Hepatocyte (in vitro differentiated cells): ENCODE results near the gene SPACDR. TPM values are rescaled to one million over a fixed set of nuclear protein-coding genes. Genes with fewer than 3 reads are reported as not detected.

Experiments
- DNase-seq: peaks from one replicate; pipeline ENCODE4 v3.0.0-alpha.2; 2016; ENCODE audit warnings: low spot score
- H2AFZ ChIP-seq: fragments of 200-600 bp; sonication (generic); 2 replicates; pipeline ENCODE4 v1.6.0; 2016; ENCODE audit warnings: antibody characterized with exemption, mild to moderate bottlenecking
- H3K27ac ChIP-seq: fragments of 200-600 bp; sonication (generic); 2 replicates; pipeline ENCODE4 v1.5.1; 2016; ENCODE audit warnings: mild to moderate bottlenecking
- H3K27me3 ChIP-seq: fragments of 200-600 bp; sonication (generic); 2 replicates; pipeline ENCODE4 v1.6.1; 2016
- H3K36me3 ChIP-seq: fragments of 200-600 bp; sonication (generic); replicated peaks from 2 replicates; pipeline ENCODE4 v1.5.1; 2016; ENCODE audit warnings: low read depth; ENCODE audit not compliant: insufficient read depth
- H3K4me1 ChIP-seq: fragments of 200-600 bp; sonication (generic); 2 replicates; pipeline ENCODE4 v1.5.1; 2016; ENCODE audit warnings: mild to moderate bottlenecking, moderate library complexity; ENCODE audit not compliant: insufficient read depth
- H3K4me2 ChIP-seq: fragments of 200-600 bp; sonication (generic); 2 replicates; pipeline ENCODE4 v1.6.0; 2016
- H3K4me3 ChIP-seq: fragments of 200-600 bp; sonication (generic); 2 replicates; pipeline ENCODE4 v1.5.1; 2016; ENCODE audit warnings: mild to moderate bottlenecking
- H3K79me2 ChIP-seq: fragments of 200-600 bp; sonication (generic); 2 replicates; pipeline ENCODE4 v1.6.0; 2017; ENCODE audit warnings: mild to moderate bottlenecking
- H3K9me2 ChIP-seq: fragments of 200-600 bp; sonication (generic); replicated peaks from 2 replicates; pipeline ENCODE4 v1.6.0; 2017; ENCODE audit warnings: mild to moderate bottlenecking; ENCODE audit not compliant: insufficient read depth
- H3K9me3 ChIP-seq: fragments of 200-600 bp; sonication (generic); 2 replicates; pipeline ENCODE4 v1.5.1; 2016; ENCODE audit warnings: low read depth, mild to moderate bottlenecking
- H4K20me1 ChIP-seq: fragments of 200-600 bp; sonication (generic); 2 replicates; pipeline ENCODE4 v1.6.0; 2016; ENCODE audit warnings: mild to moderate bottlenecking; ENCODE audit not compliant: insufficient read depth, poor library complexity, severe bottlenecking
- CTCF ChIP-seq: fragments of 200-600 bp; sonication (generic); IDR thresholded peaks from 2 replicates; pipeline ENCODE4 v1.5.1; 2016; ENCODE audit warnings: antibody characterized with exemption, mild to moderate bottlenecking; ENCODE audit not compliant: poor library complexity
- EZH2 ChIP-seq: fragments of 200-600 bp; sonication (generic); IDR thresholded peaks from 2 replicates; pipeline ENCODE4 v1.6.1; 2016; ENCODE audit warnings: antibody characterized with exemption, mild to moderate bottlenecking, borderline replicate concordance
- EZH2phosphoT487 ChIP-seq: fragments of 200-600 bp; sonication (generic); IDR thresholded peaks from one replicate; pipeline ENCODE4 v1.6.1; 2018; ENCODE audit warnings: antibody characterized with exemption, mild to moderate bottlenecking, low read depth, moderate library complexity; ENCODE audit not compliant: unreplicated experiment, severe bottlenecking
- WGBS: methylation state at CpG from one replicate; pipeline ENCODE4 v1.1.6; 2016; ENCODE audit warnings: low lambda C conversion rate; ENCODE audit errors: missing lambda C conversion rate; 5-methylcytosine and 5-hydroxymethylcytosine counted together
- polyA plus RNA-seq: library from polyadenylated mRNA; unstranded; fragments of >200 nt; fragmentation: Nextera tagmentation; extraction: Ambion mirVana; gene quantifications from 2 replicates; pipeline ENCODE4 v1.2.1, GENCODE V29; 2016
- total RNA-seq: library from RNA; depleted of rRNA; stranded (reverse); fragments of >200 nt; gene quantifications from 2 replicates; pipeline ENCODE4 v1.2.3, GENCODE V29; 2014

Gene SPACDR
- total and polyA plus RNA-seq, 2 experiments from 2014 or later = 0.13 TPM; not detected in 1

GRCh38 chr7:100496509-100496908 lies 32.4 kb upstream of the SPACDR start:
- Histone ChIP-seq H3K9me3 (no peaks in the 10 kb centered on the region), H3K79me2 (no peaks in the 10 kb centered on the region), H3K4me3 (no peak overlapping the region), H3K4me2 (no peak overlapping the region), H3K27me3 (no peaks in the 10 kb centered on the region), H4K20me1 (no peaks in the 10 kb centered on the region), H3K27ac (no peak overlapping the region), H3K4me1 (peaks cover 5% of the 10 kb centered on the region), H3K9me2 (no peaks in the 10 kb centered on the region), H2AFZ (no peak overlapping the region), H3K36me3 (no peaks in the 10 kb centered on the region)
- DNase-seq = no peak
- TF ChIP-seq CTCF = no peak
- no peak for TF ChIP-seq EZH2
- TF ChIP-seq EZH2phosphoT487 = no peak
- WGBS = 89% methylated on average over 6 of the region's 6 CpGs

GRCh38 chr7:100493476-100494264 lies 29.6 kb upstream of the SPACDR start:
- Histone ChIP-seq H3K27me3 (no peaks in the 10 kb centered on the region), H3K36me3 (no peaks in the 10 kb centered on the region), H3K79me2 (no peaks in the 10 kb centered on the region), H3K4me2 (peak overlapping the region; percentile 72), H3K4me3 (no peak overlapping the region), H2AFZ (no peak overlapping the region), H3K27ac (no peak overlapping the region), H3K9me3 (no peaks in the 10 kb centered on the region), H3K4me1 (peaks cover 5% of the 10 kb centered on the region), H3K9me2 (no peaks in the 10 kb centered on the region), H4K20me1 (no peaks in the 10 kb centered on the region)
- TF ChIP-seq EZH2phosphoT487 (no peak), EZH2 (no peak), CTCF (peak; percentile 10)
- peak; percentile 64 for DNase-seq
- WGBS = 26% methylated on average over 40 of the region's 56 CpGs

- Histone ChIP-seq H3K9me2 (no peaks in the 10 kb centered on the region), H3K4me3 (no peak overlapping the region), H3K4me2 (peak overlapping the region; percentile 72), H3K27ac (no peak overlapping the region), H4K20me1 (no peaks in the 10 kb centered on the region), H3K79me2 (no peaks in the 10 kb centered on the region), H3K27me3 (no peaks in the 10 kb centered on the region), H3K4me1 (peaks cover 5% of the 10 kb centered on the region), H2AFZ (no peak overlapping the region), H3K36me3 (no peaks in the 10 kb centered on the region), H3K9me3 (no peaks in the 10 kb centered on the region)
- no peak for DNase-seq
- TF ChIP-seq CTCF (no peak), EZH2 (no peak), EZH2phosphoT487 (no peak)
- 98% methylated on average over 5 of the region's 5 CpGs for WGBS
Observed at GRCh38 chr7:100492738-100493475, 28.8 kb upstream of the SPACDR start.
